ENCODE data around the gene MBD5.

DNA sequence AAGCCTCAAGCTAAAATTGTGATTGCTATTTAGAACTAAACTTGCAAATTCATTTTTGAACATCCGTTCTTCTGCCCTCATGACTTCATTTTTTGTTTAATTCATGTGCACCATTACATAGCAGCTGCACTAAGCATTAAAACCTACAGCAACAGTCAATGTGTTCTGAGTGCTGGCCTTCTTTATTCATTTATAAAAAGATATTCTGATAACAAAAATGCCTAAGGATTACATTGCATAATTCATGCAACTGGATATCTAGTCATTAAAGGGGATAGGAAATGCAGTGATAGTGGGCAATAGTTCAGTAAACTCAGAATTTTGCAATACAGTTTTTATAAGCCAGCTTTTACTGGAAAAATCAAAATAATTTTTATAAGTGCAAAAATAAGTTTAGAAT, 329.3 kb downstream of the MBD5 start:
- TF ChIP-seq RAD21 (IDR thresholded peaks at IDR 0.05; ENCODE audit: low read depth) (no peak), TEAD4 (IDR thresholded peaks at IDR 0.05) (no peak), CREB1 (IDR thresholded peaks at IDR 0.05; ENCODE audit: low read depth) (no peak), EGR1 (IDR thresholded peaks at IDR 0.05) (no peak), FOXM1 (IDR thresholded peaks at IDR 0.05; ENCODE audit: borderline replicate concordance, low read depth) (no peak), EP300 (IDR thresholded peaks at IDR 0.05; ENCODE audit: borderline replicate concordance) (no peak), TAF1 (IDR thresholded peaks at IDR 0.05; ENCODE audit: low read depth) (no peak), ZBTB7A (IDR thresholded peaks at IDR 0.05; ENCODE audit: low read depth) (no peak), YY1 (IDR thresholded peaks at IDR 0.05; ENCODE audit: low read depth) (no peak)
- TF ChIP-seq, protein P1, sequence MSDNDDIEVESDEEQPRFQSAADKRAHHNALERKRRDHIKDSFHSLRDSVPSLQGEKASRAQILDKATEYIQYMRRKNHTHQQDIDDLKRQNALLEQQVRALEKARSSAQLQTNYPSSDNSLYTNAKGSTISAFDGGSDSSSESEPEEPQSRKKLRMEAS (IDR thresholded peaks at IDR 0.05), result no peak
- TF ChIP-seq, protein P2, sequence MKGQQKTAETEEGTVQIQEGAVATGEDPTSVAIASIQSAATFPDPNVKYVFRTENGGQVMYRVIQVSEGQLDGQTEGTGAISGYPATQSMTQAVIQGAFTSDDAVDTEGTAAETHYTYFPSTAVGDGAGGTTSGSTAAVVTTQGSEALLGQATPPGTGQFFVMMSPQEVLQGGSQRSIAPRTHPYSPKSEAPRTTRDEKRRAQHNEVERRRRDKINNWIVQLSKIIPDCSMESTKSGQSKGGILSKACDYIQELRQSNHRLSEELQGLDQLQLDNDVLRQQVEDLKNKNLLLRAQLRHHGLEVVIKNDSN (IDR thresholded peaks at IDR 0.05), result no peak
